ENCODE results near the gene CCNY. TPM values are rescaled to one million over a fixed set of nuclear protein-coding genes. Genes with fewer than 3 reads are reported as not detected.

Gene CCNY
- total and polyA plus RNA-seq, 2 of the 13 experiments (the other 11 are each of a cell fraction or from before 2014, with no cell fraction given), result 48.2 to 54.7 TPM

GRCh38 chr10:35427543-35427942, 91.2 kb downstream of the CCNY start:
- H3K36me3 ChIP-seq (replicated peaks in 1 of 2; ENCODE audit: control insufficient read depth in 1 of 2, insufficient read depth in 2 of 2, low read length in 2 of 2), result no peaks in the 10 kb centered on the region
- no peak for DNase-seq (ENCODE audit: low spot score)
- no peak for ATAC-seq
- H3K27ac ChIP-seq (ENCODE audit: extremely low read length, insufficient read depth, low read length), result no peak overlapping the region
- no peak overlapping the region for H3K4me2 ChIP-seq (ENCODE audit: low read depth, low read length)
- no peak overlapping the region for H3K4me3 ChIP-seq (replicated peaks in 1 of 3; ENCODE audit: insufficient read depth in 1 of 3, low read depth in 2 of 3, low read length in 3 of 3)
- WGBS (ENCODE audit: low lambda C conversion rate), result 73% methylated on average over 1 of the region's 1 CpG
- no peaks in the 10 kb centered on the region for H3K27me3 ChIP-seq (ENCODE audit: control insufficient read depth in 1 of 2, insufficient read depth in 2 of 2, low read length in 2 of 2)
- in situ Hi-C loops (cut with HindIII; ENCODE audit: extremely low pct_ligation_motif_present, low pct_unique_long_range_greater_than_20kb) (no loop called here), intact Hi-C loops (cut with micrococcal nuclease; ENCODE audit: unreplicated experiment) (no loop called here)
- no peak overlapping the region for H2AFZ ChIP-seq (ENCODE audit: low read length)
- no TSS peak for BruUV-seq (replicated peaks)
- FAIRE-seq, result no peak
- H3K9me3 ChIP-seq (ENCODE audit: low read length), result no peaks in the 10 kb centered on the region
- no peak overlapping the region for H3K9ac ChIP-seq (ENCODE audit: insufficient read depth, low read depth, low read length)
- H3K79me2 ChIP-seq (ENCODE audit: insufficient read depth, low read length), result peaks cover 80% of the 10 kb centered on the region
- H3K4me1 ChIP-seq (ENCODE audit: insufficient read depth, low read length), result peaks cover 52% of the 10 kb centered on the region
- 0 out of 2 replicates have a peak, but pooled peaks cover 4% of the 10 kb centered on the region for H4K20me1 ChIP-seq (ENCODE audit: insufficient read depth, low read length)
- ChIA-PET POLR2A (no interaction called here), CTCF (ENCODE audit: low intra/inter-chr PET ratio, low total read pairs) (no interaction called here)
- TF ChIP-seq ZNF777 (CRISPR knock-in tag; IDR thresholded peaks at IDR 0.05) (no peak), CCDC6 (CRISPR knock-in tag; IDR thresholded peaks at IDR 0.05) (no peak), EEA1 (CRISPR knock-in tag; IDR thresholded peaks at IDR 0.05; ENCODE audit: borderline replicate concordance) (no peak), PRDM15 (CRISPR knock-in tag; IDR thresholded peaks at IDR 0.05) (no peak), MEIS1 (CRISPR knock-in tag; IDR thresholded peaks at IDR 0.05; ENCODE audit: borderline replicate concordance) (no peak), ATF6 (CRISPR knock-in tag; conservative IDR thresholded peaks at IDR 0.05) (no peak), KLF12 (CRISPR knock-in tag; IDR thresholded peaks at IDR 0.05; ENCODE audit: borderline replicate concordance) (no peak), BORCS8-MEF2B (CRISPR knock-in tag; IDR thresholded peaks at IDR 0.05) (no peak), FOXC1 (CRISPR knock-in tag; IDR thresholded peaks at IDR 0.05; ENCODE audit: borderline replicate concordance) (no peak), ZNF414 (CRISPR knock-in tag; IDR thresholded peaks at IDR 0.05) (no peak), ZNF431 (CRISPR knock-in tag; IDR thresholded peaks at IDR 0.05; ENCODE audit: borderline replicate concordance, low read depth) (no peak), GATAD1 (CRISPR knock-in tag; IDR thresholded peaks at IDR 0.05) (no peak), ZNF232 (CRISPR knock-in tag; IDR thresholded peaks at IDR 0.05; ENCODE audit: borderline replicate concordance) (no peak), AKAP8 (CRISPR knock-in tag; IDR thresholded peaks at IDR 0.05) (no peak), ZNF496 (CRISPR knock-in tag; IDR thresholded peaks at IDR 0.05; ENCODE audit: insufficient replicate concordance) (no peak), E2F2 (CRISPR knock-in tag; IDR thresholded peaks at IDR 0.05; ENCODE audit: borderline replicate concordance) (no peak), ZNF558 (CRISPR knock-in tag; IDR thresholded peaks at IDR 0.05; ENCODE audit: borderline replicate concordance) (no peak), ZNF563 (CRISPR knock-in tag; IDR thresholded peaks at IDR 0.05) (no peak), SMYD3 (CRISPR knock-in tag; IDR thresholded peaks at IDR 0.05) (no peak)

All from HepG2 (cell line).